Activated CD4-positive, alpha-beta T cell treated with anti-CD3 and anti-CD28 coated beads, Interleukin-2, amount 50 U/mL, for 16 hours (primary cell): ENCODE measurements around the gene EPO.
"Not testable (repeated sequence)": the region's sequence is repeated elsewhere in the genome, so short reads cannot be mapped to it uniquely, and the experiment has no call there.

ENCODE experiments used
- DNase-seq: peaks from one replicate; pipeline ENCODE4 v3.0.0-alpha.2; 2020

The EPO gene

GRCh38 chr7:100744605-100745004 lies 24.3 kb downstream of the EPO start:
- DNase-seq, result no peak

- peak; percentile 4 for DNase-seq
Measured at GRCh38 chr7:100745184-100745583, 24.9 kb downstream of the EPO start.

- DNase-seq, result peak; percentile 1
Measured at GRCh38 chr7:100752994-100753393, 32.7 kb downstream of the EPO start.

GRCh38 chr7:100753750-100754149 lies 33.5 kb downstream of the EPO start:
- DNase-seq, result no peak

- no peak for DNase-seq
Measured at GRCh38 chr7:100759357-100760171, 39.3 kb downstream of the EPO start.

- DNase-seq, result not testable (repeated sequence)
Measured at GRCh38 chr7:100762841-100763240, 42.6 kb downstream of the EPO start.

GRCh38 chr7:100763556-100764140 lies 43.4 kb downstream of the EPO start:
- DNase-seq, result no peak

GRCh38 chr7:100764841-100765240 lies 44.6 kb downstream of the EPO start:
- DNase-seq, result no peak

GRCh38 chr7:100765250-100765649 lies 45.0 kb downstream of the EPO start:
- no peak for DNase-seq

- DNase-seq, result no peak
Measured at GRCh38 chr7:100768784-100769183, 48.5 kb downstream of the EPO start.
